ENCODE measurements around the gene AFF3.

DNA sequence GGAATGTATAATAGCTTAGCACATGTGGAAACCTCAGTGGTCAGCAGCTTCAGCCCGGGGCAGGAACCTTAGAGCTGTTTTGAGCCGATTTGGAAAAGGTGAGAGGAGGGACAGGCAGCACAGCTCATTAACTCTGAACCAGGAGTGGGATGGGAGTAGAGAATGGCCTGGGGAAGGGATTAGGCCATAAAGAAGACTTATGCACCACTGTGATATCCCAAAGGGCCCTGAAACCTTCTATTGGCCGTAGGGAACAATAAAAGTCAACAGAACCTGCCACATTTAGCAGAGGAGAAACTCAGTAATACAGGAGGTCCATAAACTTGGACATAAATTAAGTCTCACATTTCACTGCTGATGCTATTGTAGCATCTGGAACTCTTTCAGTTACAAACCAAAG, 528.4 kb downstream of the AFF3 start:
- TF ChIP-seq, protein P1, sequence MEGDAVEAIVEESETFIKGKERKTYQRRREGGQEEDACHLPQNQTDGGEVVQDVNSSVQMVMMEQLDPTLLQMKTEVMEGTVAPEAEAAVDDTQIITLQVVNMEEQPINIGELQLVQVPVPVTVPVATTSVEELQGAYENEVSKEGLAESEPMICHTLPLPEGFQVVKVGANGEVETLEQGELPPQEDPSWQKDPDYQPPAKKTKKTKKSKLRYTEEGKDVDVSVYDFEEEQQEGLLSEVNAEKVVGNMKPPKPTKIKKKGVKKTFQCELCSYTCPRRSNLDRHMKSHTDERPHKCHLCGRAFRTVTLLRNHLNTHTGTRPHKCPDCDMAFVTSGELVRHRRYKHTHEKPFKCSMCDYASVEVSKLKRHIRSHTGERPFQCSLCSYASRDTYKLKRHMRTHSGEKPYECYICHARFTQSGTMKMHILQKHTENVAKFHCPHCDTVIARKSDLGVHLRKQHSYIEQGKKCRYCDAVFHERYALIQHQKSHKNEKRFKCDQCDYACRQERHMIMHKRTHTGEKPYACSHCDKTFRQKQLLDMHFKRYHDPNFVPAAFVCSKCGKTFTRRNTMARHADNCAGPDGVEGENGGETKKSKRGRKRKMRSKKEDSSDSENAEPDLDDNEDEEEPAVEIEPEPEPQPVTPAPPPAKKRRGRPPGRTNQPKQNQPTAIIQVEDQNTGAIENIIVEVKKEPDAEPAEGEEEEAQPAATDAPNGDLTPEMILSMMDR (IDR thresholded peaks at IDR 0.05; ENCODE audit: extremely low read depth in 1 of 2, insufficient read depth in 1 of 2, low read depth in 1 of 2, low read length in 2 of 2): no peak
- TF ChIP-seq EZH2 (IDR thresholded peaks at IDR 0.05; ENCODE audit: borderline replicate concordance, low read depth, low read length, severe bottlenecking): no peak
- TF ChIP-seq JUN (IDR thresholded peaks at IDR 0.05; ENCODE audit: borderline replicate concordance, insufficient read depth, insufficient read length, low read depth): no peak
- no peak for TF ChIP-seq POLR2A (IDR thresholded peaks at IDR 0.05; ENCODE audit: low read depth, low read length)
- no peak for TF ChIP-seq POLR2AphosphoS5 (IDR thresholded peaks at IDR 0.05; ENCODE audit: insufficient read depth, low read depth, low read length)
- TF ChIP-seq MYC (IDR thresholded peaks at IDR 0.05; ENCODE audit: low read depth, low read length): no peak
- TF ChIP-seq, protein P2, sequence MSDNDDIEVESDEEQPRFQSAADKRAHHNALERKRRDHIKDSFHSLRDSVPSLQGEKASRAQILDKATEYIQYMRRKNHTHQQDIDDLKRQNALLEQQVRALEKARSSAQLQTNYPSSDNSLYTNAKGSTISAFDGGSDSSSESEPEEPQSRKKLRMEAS (IDR thresholded peaks at IDR 0.05; ENCODE audit: insufficient read depth, insufficient read length): no peak
- no peak for TF ChIP-seq FOS (IDR thresholded peaks at IDR 0.05; ENCODE audit: borderline replicate concordance, insufficient read depth, low read length)
